ENCODE results near the gene RHEB. TPM values are rescaled to one million over a fixed set of nuclear protein-coding genes. Genes with fewer than 3 reads are reported as not detected.
"Not testable (repeated sequence)": the region's sequence is repeated elsewhere in the genome, so short reads cannot be mapped to it uniquely, and the experiment has no call there.

Gene RHEB
- total RNA-seq, 1 donor from 2014 or later: 143 TPM

- H3K27ac Mint-ChIP-seq (ENCODE audit: unreplicated experiment): peak overlapping the region; percentile 21
- H4K20me1 ChIP-seq (ENCODE audit: insufficient read depth, low read length): no peaks in the 10 kb centered on the region
- peaks cover 9% of the 10 kb centered on the region for H3K27me3 Mint-ChIP-seq (ENCODE audit: low read depth, unreplicated experiment)
- H3K9ac ChIP-seq (ENCODE audit: low read length): no peak overlapping the region
- no peaks in the 10 kb centered on the region for H3K9me3 ChIP-seq (ENCODE audit: insufficient read depth, low read depth, low read length)
- no peaks in the 10 kb centered on the region for H3K27me3 ChIP-seq (ENCODE audit: insufficient read depth, low read length)
- peaks cover 2% of the 10 kb centered on the region for H3K9me3 Mint-ChIP-seq (ENCODE audit: unreplicated experiment)
- H3K36me3 Mint-ChIP-seq (ENCODE audit: low read depth, unreplicated experiment): no peaks in the 10 kb centered on the region
- DNase-seq (ENCODE audit: low read depth) (no peak), FAIRE-seq (no peak)
- TF ChIP-seq CTCF (IDR thresholded peaks at IDR 0.05; ENCODE audit: insufficient read depth, low read depth, low read length) (no peak), EZH2 (IDR thresholded peaks at IDR 0.05; ENCODE audit: insufficient read depth, low read length) (no peak)
- H3K4me3 ChIP-seq (ENCODE audit: insufficient read depth, low read depth, low read length): no peak overlapping the region
- no peaks in the 10 kb centered on the region for H3K36me3 ChIP-seq (ENCODE audit: insufficient read depth, low read length)
- no peak overlapping the region for H3K4me3 Mint-ChIP-seq (ENCODE audit: unreplicated experiment)
- no peaks in the 10 kb centered on the region for H3K4me1 ChIP-seq (ENCODE audit: insufficient read depth, low read length)
- no peak overlapping the region for H3K27ac ChIP-seq (ENCODE audit: low read depth, low read length)
- peaks cover 8% of the 10 kb centered on the region for H3K4me1 Mint-ChIP-seq (ENCODE audit: low read depth, unreplicated experiment)
- H2AFZ ChIP-seq (ENCODE audit: low read depth, low read length): no peak overlapping the region
- H3K79me2 ChIP-seq (ENCODE audit: insufficient read depth, low read length): no peaks in the 10 kb centered on the region
- no peak overlapping the region for H3K4me2 ChIP-seq (ENCODE audit: low read length)
Measured at GRCh38 chr7:151537818-151538561, 18.3 kb upstream of the RHEB start.

GRCh38 chr7:151536178-151536577 lies 16.5 kb upstream of the RHEB start:
- not testable (repeated sequence) for H3K36me3 Mint-ChIP-seq (ENCODE audit: low read depth, unreplicated experiment); H3K4me3 Mint-ChIP-seq (ENCODE audit: unreplicated experiment); H3K79me2 ChIP-seq (ENCODE audit: insufficient read depth, low read length); H3K36me3 ChIP-seq (ENCODE audit: insufficient read depth, low read length); H4K20me1 ChIP-seq (ENCODE audit: insufficient read depth, low read length); H3K27me3 Mint-ChIP-seq (ENCODE audit: low read depth, unreplicated experiment); FAIRE-seq; H3K9me3 Mint-ChIP-seq (ENCODE audit: unreplicated experiment); H2AFZ ChIP-seq (ENCODE audit: low read depth, low read length); H3K27me3 ChIP-seq (ENCODE audit: insufficient read depth, low read length); H3K27ac Mint-ChIP-seq (ENCODE audit: unreplicated experiment); H3K9ac ChIP-seq (ENCODE audit: low read length); H3K4me3 ChIP-seq (ENCODE audit: insufficient read depth, low read depth, low read length); H3K4me1 Mint-ChIP-seq (ENCODE audit: low read depth, unreplicated experiment); H3K4me2 ChIP-seq (ENCODE audit: low read length); H3K4me1 ChIP-seq (ENCODE audit: insufficient read depth, low read length); H3K9me3 ChIP-seq (ENCODE audit: insufficient read depth, low read depth, low read length); DNase-seq (ENCODE audit: low read depth); H3K27ac ChIP-seq (ENCODE audit: low read depth, low read length)

GRCh38 chr7:151529842-151530241 lies 10.1 kb upstream of the RHEB start:
- no peak for FAIRE-seq
- H3K4me1 Mint-ChIP-seq (ENCODE audit: low read depth, unreplicated experiment): no peaks in the 10 kb centered on the region
- H3K36me3 ChIP-seq (ENCODE audit: insufficient read depth, low read length): no peaks in the 10 kb centered on the region

More at GRCh38 chr7:151529842-151530241, 10.1 kb upstream of the RHEB start:
- DNase-seq (ENCODE audit: low read depth): no peak
- H2AFZ ChIP-seq (ENCODE audit: low read depth, low read length): no peak overlapping the region
- Mint-ChIP-seq H3K9me3 (ENCODE audit: unreplicated experiment) (peaks cover 20% of the 10 kb centered on the region), H3K4me3 (ENCODE audit: unreplicated experiment) (no peak overlapping the region), H3K36me3 (ENCODE audit: low read depth, unreplicated experiment) (no peaks in the 10 kb centered on the region), H3K27ac (ENCODE audit: unreplicated experiment) (no peak overlapping the region), H3K27me3 (ENCODE audit: low read depth, unreplicated experiment) (peaks cover 4% of the 10 kb centered on the region)
- H3K4me1 ChIP-seq (ENCODE audit: insufficient read depth, low read length): no peaks in the 10 kb centered on the region
- no peaks in the 10 kb centered on the region for H4K20me1 ChIP-seq (ENCODE audit: insufficient read depth, low read length)
- H3K27ac ChIP-seq (ENCODE audit: low read depth, low read length): no peak overlapping the region
- no peak for TF ChIP-seq EZH2 (IDR thresholded peaks at IDR 0.05; ENCODE audit: insufficient read depth, low read length)
- no peak for TF ChIP-seq CTCF (IDR thresholded peaks at IDR 0.05; ENCODE audit: insufficient read depth, low read depth, low read length)
- no peaks in the 10 kb centered on the region for H3K27me3 ChIP-seq (ENCODE audit: insufficient read depth, low read length)
- no peak overlapping the region for H3K4me2 ChIP-seq (ENCODE audit: low read length)
- no peak overlapping the region for H3K4me3 ChIP-seq (ENCODE audit: insufficient read depth, low read depth, low read length)
- H3K9me3 ChIP-seq (ENCODE audit: insufficient read depth, low read depth, low read length): no peaks in the 10 kb centered on the region
- no peaks in the 10 kb centered on the region for H3K79me2 ChIP-seq (ENCODE audit: insufficient read depth, low read length)
- no peak overlapping the region for H3K9ac ChIP-seq (ENCODE audit: low read length)

All from astrocyte (in vitro differentiated cells and primary cell).